Hypothalamus (tissue), 51 donors: Measurements from ENCODE around the gene KIF22.
A peak's percentile ranks its signal among the peaks of the same experiment; 100 is the strongest.
"Not testable (repeated sequence)": the region's sequence is repeated elsewhere in the genome, so short reads cannot be mapped to it uniquely, and the experiment has no call there.

Source experiments
- DNase-seq, 51 donors: peaks; one replicate each; lab custom pipeline; 2025; lab: John Stamatoyannopoulos, UW

KIF22 gene

GRCh38 chr16:29765167-29766032, 25.2 kb upstream of the KIF22 start:
- DNase-seq: no peak

GRCh38 chr16:29766571-29766970, 24.0 kb upstream of the KIF22 start:
- no peak for DNase-seq

DNA sequence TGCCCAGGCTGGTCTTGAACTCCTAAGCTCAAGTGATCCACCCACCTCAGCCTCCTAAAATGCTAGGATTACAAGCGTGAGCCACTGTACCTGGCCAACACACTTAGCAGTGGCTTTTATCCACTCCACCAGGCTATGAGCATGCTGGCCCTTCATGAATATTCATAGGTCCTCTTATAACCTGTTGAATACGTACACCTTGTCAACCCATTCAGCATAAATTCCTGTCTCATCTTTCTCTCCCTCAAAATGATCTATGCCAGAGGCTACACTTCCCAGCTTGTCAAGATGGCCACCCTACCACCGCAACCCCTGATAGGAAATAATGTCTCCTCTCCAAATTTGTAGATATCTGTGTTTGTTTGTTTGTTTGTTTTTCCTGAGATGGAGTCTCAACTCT, 23.5 kb upstream of the KIF22 start:
- no peak for DNase-seq

DNA sequence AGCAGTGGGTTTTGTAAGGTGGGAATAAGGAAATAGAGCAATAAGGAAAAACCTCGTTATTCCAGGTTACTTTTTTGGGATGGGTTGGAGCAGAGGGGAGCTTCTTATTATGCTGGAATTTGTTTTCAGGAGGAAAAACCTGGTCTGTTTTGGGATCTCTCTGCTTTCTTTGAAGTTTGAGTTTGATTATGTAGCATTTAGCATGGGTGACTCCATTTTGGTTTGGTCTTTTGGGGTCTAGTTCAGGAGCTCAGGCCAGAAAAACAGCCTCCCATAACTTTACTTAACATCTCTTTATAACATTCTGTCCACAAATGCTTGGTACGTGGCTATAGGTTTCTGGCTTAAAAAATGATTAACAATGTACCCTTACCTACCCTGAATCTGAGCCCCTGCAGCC, 21.0 kb upstream of the KIF22 start:
- DNase-seq: no peak

GRCh38 chr16:29770250-29770929, 20.2 kb upstream of the KIF22 start:
- DNase-seq: no peak

DNA sequence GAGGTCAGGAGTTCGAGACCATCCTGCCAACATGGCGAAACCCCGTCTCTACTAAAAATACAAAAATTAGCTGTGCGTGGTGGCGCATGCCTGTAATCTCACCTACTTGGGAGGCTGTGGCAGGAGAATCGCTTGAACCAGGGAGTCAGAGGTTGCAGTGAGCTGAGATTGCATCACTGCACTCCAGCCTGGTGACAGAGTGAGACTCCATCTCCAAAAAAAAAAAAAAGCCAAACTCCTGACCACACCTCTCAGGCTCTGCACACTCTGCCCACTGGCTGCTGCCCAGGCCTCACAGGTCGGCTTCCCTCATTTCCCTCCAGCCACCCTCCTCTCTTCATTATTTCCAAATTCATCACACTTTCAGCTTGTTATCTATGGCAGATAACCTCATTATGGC, 18.2 kb upstream of the KIF22 start:
- not testable (repeated sequence) for DNase-seq

DNA sequence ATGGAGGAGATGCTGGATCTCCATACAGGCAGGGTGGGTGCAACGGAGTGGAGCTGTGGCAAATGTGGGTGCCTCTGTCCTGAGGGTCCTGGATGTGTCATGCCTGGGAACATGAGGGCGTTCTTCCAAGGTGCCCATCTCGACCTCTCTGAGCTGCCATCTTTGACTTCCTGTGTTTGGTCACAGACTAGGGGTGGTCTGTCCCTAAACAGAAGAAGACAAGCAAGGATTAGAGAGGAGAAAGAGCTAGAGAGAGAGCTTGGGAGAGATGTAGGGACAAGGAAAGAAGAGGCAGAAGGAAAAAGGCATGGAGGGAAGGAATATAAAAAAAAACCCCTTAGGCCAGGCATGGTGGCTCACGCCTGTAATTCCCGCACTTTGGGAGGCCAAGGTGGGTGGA, 15.8 kb upstream of the KIF22 start:
- DNase-seq: no peak

- DNase-seq: no peak
Measured at GRCh38 chr16:29775742-29776408, 14.7 kb upstream of the KIF22 start.

- DNase-seq: no peak
Measured at GRCh38 chr16:29777576-29778350, 12.8 kb upstream of the KIF22 start, which contains the start of gene ZG16. TSS of gene ZG16 (plus strand) at chr16:29778256. CDS start at chr16:29779267, 1,011 bp downstream.

- DNase-seq: no peak
Measured at GRCh38 chr16:29779474-29779873, 11.1 kb upstream of the KIF22 start.

DNA sequence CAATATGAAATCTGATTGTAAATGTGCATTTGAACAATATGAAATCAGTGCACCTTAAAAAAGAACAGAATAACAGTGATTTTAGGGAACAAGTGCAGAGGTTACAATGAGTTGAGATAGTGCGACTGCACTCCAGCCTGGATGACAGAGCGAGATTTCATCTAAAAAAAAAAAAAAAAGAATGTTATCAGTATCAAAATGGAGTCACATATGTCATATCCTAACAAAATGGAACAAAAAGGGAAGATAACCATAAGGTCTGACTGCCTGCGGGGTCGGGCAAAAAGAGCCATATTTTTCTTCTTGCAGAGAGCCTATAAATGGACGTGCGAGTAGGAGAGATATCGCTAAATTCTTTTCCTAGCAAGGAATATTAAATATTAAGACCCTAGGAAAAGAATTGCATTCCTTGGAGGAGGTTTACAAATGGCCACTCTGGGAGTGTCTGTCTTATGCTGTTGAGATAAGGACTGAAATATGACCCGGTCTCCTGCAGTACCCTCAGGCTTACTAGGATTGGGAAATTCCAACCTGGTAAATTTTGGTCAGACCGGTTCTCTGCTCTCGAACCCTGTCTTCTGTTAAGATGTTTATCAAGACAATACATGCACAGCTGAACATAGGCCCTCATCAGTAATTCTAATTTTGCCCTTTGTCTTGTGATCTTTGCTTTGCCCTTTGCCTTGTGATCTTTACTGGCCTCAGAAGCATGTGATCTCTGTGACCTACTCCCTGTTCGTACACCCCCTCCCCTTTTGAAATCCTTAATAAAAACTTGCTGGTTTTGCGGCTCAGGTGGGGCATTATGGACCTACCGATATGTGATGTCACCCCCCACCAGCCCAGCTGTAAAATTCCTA, 7.2 kb upstream of the KIF22 start:
- not testable (repeated sequence) for DNase-seq

- no peak for DNase-seq
Measured at GRCh38 chr16:29784157-29784556, 6.4 kb upstream of the KIF22 start.

DNA sequence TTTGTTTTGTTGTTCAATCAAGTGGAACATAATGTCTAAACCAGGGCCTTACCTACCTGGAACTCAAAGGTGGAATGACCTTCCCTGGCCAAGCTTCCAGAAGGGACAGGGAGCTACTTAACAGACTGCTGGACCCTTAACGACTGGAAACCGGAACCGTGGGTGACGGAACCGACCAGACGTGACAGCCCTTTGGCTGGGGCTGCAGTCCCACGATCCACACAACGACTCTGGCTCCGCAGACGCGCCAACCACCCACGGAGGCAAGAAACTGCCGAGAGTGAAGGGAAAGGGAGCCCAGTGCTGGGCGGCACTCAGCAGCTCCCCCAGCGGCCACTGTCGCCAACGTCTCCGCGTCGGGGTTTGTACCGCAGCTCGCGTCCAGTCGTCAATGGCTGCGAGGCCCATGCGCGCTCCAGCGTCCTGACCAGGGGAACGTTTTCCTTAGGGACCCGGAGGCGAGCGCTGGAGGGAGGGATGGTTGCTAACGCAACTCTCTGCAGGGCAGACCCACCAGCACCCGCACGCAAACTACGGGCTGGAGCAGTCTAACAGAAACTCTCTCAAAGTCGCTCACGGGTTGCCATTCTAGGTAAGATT, 5.5 kb upstream of the KIF22 start:
- DNase-seq: peak in 47 of 51 donors; percentile 1 to 67 (median 28)

DNA sequence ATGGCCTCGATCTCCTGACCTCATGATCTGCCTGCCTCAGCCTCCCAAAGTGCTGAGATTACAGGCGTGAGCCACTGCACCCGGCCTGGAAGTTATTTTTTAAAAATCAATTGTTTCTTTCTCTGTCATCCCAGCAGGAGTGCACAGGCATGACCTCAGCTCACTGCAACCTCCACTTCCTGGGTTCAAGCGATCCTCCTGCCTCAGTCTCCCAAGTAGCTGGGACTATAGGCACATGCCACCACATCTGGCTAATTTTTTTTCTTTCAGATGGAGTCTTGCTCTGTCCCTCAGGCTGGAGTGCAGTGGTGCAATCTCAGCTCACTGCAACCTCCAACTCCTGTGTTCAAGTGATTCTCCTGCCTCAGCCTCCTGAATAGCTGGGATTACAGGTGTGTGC, 3.4 kb upstream of the KIF22 start:
- not testable (repeated sequence) for DNase-seq

DNA sequence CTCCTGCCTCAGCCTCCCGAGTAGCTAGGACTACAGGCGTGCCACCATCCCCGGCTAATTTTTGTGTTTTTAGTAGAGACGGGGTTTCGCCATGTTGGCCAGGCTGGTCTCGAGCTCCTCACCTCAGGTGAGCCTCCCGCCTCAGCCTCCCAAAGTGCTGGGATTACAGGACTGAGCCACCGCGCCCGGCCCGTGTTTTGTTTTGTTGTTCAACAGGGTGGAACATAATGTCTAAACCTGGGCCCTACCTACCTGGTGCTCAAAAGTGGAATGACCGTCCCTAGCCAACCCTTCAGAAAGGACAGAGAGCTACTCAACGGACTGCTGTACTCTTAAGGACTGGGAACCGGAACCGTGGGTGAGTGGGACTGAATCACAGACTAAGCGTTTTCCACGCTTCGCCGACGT, 772 bp upstream of the KIF22 start:
- DNase-seq: no peak

DNA sequence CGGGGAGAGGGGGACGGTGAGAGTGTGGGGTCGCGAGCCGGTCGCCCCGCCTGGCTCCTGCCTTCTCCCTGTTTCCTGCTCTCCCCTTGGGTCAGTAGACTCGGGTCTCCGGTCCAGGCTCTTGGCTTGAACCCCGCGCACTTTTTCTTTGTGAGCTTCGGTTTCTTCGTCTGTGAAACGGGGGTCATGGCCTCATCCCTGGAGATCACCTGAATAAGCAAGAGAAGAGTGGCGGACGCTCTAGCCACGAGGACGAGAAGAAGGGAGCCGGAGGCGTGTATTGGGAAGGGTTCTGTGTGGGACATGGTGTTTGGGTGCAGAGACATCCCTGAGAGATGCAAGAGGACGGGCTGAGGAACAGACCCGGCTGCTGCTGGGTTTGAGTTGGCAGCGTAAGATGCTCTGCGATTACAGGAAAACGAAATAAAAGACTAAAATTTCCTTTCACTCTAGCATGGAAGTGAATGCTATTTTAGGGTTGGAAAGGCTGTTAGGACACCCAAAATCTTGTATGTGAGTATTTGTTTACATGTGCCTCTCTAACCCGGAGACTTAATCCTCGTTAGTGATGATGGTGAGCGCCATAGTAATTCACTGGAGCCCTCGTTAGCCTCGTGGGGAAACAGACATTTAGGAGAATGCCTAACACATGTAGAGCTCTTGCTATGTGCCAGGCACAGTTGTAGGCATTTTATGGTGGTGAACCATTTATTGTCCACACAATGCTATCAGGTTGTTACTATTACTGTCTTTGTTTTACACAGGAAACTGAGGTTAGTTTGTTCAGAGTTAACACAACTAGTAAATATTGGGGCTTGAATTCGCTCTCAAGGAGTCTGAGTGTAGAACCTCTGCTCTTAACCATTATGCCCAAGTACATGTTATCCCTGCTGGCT, 646 bp downstream of the KIF22 start:
- peak in 1 of 51 donors; percentile 29 for DNase-seq

DNA sequence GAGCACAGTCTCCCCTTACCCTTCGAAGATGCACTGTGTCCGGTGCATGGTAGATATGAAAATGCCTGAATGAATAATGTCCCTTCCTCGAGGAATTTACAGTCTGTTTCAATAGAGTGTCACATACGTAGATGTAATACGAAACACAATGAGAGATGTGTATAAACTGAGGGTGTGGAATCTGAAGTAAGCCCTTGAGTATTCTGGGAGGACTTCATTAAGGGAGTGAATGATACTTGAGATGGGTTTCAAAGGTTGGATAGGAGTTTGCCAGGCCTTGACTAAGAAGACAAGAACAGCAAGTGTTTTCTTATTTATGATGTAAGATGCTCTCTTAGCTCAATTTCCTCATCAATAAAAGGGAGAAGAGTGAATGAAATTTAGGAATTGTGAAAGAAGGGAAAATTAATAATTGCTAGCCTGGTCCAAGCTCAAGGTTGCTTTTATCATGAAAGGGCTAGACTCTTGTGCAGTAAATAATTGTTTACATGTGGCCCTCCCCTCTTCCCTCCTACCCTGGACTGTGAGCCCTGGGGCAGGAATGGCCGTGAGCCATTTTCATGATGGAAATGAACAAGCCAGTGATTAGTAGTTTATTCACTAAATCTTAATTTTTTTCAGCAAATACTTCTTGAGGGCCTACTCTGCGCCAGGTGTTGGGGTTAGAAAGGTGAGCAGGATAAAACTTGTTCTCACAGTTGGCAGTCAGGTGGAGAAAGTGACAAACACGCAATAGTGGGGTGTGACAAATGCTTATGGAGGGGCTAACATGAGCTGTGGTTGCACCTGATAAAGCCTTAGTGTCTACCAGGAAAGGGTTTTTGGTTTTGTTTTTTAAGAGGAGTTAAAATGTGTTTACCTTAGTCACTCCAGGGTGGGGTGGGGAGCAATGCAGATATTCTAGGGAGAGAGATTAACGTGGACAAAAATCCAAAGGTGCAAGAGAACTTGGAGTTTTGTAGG, 1.6 kb downstream of the KIF22 start:
- no peak for DNase-seq
